ENCODE results near the gene IVD.

DNA sequence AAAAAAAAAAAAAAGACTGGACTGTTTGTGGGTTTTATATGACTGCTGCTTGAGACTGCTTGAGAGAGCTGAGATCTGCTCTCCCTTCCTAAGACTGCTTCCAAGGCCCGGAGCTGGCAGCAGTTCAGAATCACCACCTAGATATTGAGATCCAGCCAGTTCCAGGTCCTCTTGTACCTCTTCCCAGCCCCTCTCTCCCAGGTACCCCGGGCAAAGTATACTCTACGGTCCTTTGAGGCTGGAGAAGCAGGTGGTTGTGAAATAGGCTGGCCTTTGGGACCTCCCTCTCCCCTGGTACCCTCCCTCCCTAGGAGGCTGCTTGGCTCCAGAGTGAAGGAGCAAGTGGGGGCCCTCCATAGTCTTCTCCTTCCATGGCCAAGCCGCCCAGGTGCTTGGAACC is 22.6 kb downstream of the IVD start:
- no peak for TF ChIP-seq CTCF (IDR thresholded peaks at IDR 0.05)
- TF ChIP-seq EZH2 (IDR thresholded peaks at IDR 0.05) = no peak
